Testis (tissue), 2 donors: Measurements from ENCODE around the gene TTC7B.

Experiments
- POLR2A ChIP-seq: fragments of 450-650 bp; IDR thresholded peaks from one replicate; pipeline ENCODE4 v1.6.1; 2017; ENCODE audit warnings: antibody characterized with exemption, mild to moderate bottlenecking, moderate library complexity
- TF ChIP-seq, protein P1 (sequence below), 3 experiments: fragments of 450-650 bp in 2 of 3; fragments of 200-600 bp in 1 of 3; sonication (generic) in 1 of 3; IDR thresholded peaks; one replicate each; pipeline ENCODE4 v1.5.1; 2016 to 2019; ENCODE audit warnings: antibody characterized with exemption in 3 of 3, mild to moderate bottlenecking in 2 of 3, moderate library complexity in 1 of 3

DNA sequence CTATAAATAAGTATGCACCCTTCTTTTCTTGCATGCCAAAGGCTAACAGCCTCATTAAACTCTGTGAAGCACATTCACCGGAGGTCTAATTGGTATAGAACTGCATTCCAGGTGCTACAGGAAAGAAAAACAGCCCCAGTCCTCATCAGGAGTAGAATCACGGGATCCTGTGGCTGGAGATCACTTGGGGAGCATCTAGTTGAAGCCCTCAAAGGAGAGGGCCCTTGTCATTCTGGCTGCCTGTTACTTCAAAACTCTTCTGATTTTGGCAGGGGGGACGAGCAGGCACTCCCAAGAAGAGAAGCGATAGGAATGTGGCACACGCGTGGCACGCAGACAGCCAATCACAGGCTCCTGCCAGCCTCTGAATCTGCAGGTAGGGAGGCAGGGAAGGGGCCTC lies 154.4 kb downstream of the TTC7B start:
- TF ChIP-seq, protein P1, sequence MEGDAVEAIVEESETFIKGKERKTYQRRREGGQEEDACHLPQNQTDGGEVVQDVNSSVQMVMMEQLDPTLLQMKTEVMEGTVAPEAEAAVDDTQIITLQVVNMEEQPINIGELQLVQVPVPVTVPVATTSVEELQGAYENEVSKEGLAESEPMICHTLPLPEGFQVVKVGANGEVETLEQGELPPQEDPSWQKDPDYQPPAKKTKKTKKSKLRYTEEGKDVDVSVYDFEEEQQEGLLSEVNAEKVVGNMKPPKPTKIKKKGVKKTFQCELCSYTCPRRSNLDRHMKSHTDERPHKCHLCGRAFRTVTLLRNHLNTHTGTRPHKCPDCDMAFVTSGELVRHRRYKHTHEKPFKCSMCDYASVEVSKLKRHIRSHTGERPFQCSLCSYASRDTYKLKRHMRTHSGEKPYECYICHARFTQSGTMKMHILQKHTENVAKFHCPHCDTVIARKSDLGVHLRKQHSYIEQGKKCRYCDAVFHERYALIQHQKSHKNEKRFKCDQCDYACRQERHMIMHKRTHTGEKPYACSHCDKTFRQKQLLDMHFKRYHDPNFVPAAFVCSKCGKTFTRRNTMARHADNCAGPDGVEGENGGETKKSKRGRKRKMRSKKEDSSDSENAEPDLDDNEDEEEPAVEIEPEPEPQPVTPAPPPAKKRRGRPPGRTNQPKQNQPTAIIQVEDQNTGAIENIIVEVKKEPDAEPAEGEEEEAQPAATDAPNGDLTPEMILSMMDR (IDR thresholded peaks at IDR 0.05), result no peak
- TF ChIP-seq POLR2A, result no peak
